Large intestine (tissue), 12 donors: ENCODE measurements around the gene MYO1H. TPM values are rescaled to one million over a fixed set of nuclear protein-coding genes. Genes with fewer than 3 reads are reported as not detected.
A peak's percentile ranks its signal among the peaks of the same experiment; 100 is the strongest.

Experiments used
- DNase-seq, 2 donors: peaks; one replicate each; pipeline versions ENCODE4 v3.0.0 to v3.0.0-alpha.2; 2013
- H3K27ac ChIP-seq: one replicate; pipeline ENCODE4 v1.5.1; 2013; ENCODE audit warnings: low read length
- H3K27me3 ChIP-seq: 2 replicates; pipeline ENCODE4 v1.6.1; 2013; ENCODE audit warnings: low read length; ENCODE audit not compliant: control insufficient read depth, insufficient read depth
- H3K36me3 ChIP-seq: 2 replicates; pipeline ENCODE4 v1.6.1; 2013; ENCODE audit warnings: low read length; ENCODE audit not compliant: control insufficient read depth, insufficient read depth
- H3K4me1 ChIP-seq: one replicate; pipeline ENCODE4 v1.6.1; 2013; ENCODE audit warnings: low read length; ENCODE audit not compliant: control insufficient read depth, insufficient read depth
- H3K4me3 ChIP-seq: one replicate; pipeline ENCODE4 v1.5.1; 2013; ENCODE audit warnings: low read length
- H3K9me3 ChIP-seq: one replicate; pipeline ENCODE4 v1.6.1; 2013; ENCODE audit warnings: mild to moderate bottlenecking, low read depth, low read length, moderate library complexity; ENCODE audit not compliant: control insufficient read depth
- WGBS: methylation state at CpG from one replicate; pipeline ENCODE4 v1.1.5; 2013; ENCODE audit warnings: low lambda C conversion rate; ENCODE audit not compliant: insufficient coverage; 5-methylcytosine and 5-hydroxymethylcytosine counted together
- long read RNA-seq, 11 donors: transcript quantifications; one replicate each; lab custom pipeline, GENCODE V29; 2026
- polyA plus RNA-seq: library from polyadenylated mRNA; unstranded; fragments of 120-200 nt; gene quantifications from one replicate; pipeline ENCODE4 v1.2.1, GENCODE V29; 2013

MYO1H gene, protein sequence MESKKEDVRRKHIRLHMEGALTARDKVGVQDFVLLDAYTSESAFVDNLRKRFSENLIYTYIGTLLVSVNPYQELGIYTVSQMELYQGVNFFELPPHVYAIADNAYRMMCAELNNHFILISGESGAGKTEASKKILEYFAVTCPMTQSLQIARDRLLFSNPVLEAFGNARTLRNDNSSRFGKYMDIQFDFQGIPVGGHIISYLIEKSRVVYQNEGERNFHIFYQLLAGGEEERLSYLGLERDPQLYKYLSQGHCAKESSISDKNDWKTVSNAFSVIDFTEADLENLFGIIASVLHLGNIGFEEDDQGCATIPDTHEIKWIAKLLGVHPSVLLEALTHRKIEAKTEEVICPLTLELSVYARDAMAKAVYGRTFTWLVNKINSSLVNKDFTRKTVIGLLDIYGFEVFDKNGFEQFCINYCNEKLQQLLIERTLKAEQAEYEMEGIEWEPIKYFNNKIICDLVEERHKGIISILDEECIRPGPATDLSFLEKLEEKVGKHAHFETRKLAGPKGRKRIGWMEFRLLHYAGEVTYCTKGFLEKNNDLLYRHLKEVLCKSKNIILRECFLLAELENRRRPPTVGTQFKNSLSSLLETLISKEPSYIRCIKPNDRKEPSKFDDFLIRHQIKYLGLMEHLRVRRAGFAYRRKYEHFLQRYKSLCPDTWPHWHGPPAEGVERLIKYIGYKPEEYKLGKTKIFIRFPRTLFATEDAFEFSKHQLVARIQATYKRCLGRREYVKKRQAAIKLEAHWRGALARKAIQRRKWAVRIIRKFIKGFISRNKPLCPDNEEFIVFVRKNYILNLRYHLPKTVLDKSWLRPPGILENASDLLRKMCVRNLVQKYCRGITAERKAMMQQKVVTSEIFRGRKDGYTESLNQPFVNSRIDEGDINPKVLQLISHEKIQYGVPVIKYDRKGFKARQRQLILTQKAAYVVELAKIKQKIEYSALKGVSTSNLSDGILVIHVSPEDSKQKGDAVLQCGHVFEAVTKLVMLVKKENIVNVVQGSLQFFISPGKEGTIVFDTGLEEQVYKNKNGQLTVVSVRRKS
- polyA plus RNA-seq = 1.0 TPM
- long read RNA-seq, donor 1 = 0 reads
- long read RNA-seq, donor 2 = 0 reads
- long read RNA-seq, donor 3 = 0 reads
- long read RNA-seq, donor 4 = 0 reads
- long read RNA-seq, donor 5 = 0 reads
- long read RNA-seq, donor 6 = 0 reads
- long read RNA-seq, donor 7 = 0 reads
- long read RNA-seq, donor 8, partial matches to known transcripts = 5 of 5 reads
- long read RNA-seq, donor 8, other reads (novel, unspliced or antisense) = 0 of 5 reads
- long read RNA-seq, donor 9 = 0 reads
- long read RNA-seq, donor 10 = 0 reads
- long read RNA-seq, donor 11 = 0 reads

DNA sequence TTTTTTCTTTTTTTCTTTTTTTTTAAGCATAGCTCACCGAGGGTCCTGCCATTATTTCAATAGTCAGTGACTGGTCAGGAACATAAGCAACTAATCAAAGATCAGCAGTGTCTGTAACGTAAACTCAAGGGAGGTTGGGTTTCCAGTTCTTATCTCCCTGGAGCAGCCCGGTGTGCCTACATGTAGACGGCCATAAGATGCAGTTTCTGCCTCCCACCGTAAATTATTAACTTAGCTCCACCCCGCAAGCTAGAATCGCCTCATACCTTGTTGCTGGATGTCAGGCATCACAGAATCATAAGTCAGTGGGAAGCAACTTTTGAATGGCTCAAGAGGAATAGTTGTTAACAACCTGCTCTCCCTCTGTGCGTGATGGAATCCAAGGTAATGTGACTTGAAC is at the start of gene MYO1H:
TSS of gene MYO1H (plus strand) at position 312 of the 400 bp plus-strand sequence. CDS start at position 373, 61 bp downstream.
- H3K27me3 ChIP-seq = no peaks in the 10 kb centered on the region
- peak within 1 kb of the TSS; percentile 66 for H3K27ac ChIP-seq
- no peaks in the 10 kb centered on the region for H3K4me1 ChIP-seq
- no peaks in the 10 kb centered on the region for H3K36me3 ChIP-seq
- DNase-seq = peak; percentile 50 to 74
- no peaks in the 10 kb centered on the region for H3K9me3 ChIP-seq
- no CpG with 5 or more reads among the region's 8 CpGs for WGBS
- peak within 1 kb of the TSS; percentile 10 for H3K4me3 ChIP-seq

GRCh38 chr12:109299849-109300248 is 47.9 kb upstream of the MYO1H start:
- H3K27me3 ChIP-seq = peaks cover 20% of the 10 kb centered on the region
- H3K4me1 ChIP-seq = no peaks in the 10 kb centered on the region
- H3K4me3 ChIP-seq = no peak overlapping the region
- H3K9me3 ChIP-seq = no peaks in the 10 kb centered on the region
- H3K36me3 ChIP-seq = no peaks in the 10 kb centered on the region
- no peak for DNase-seq
- WGBS = no CpG with 5 or more reads among the region's 7 CpGs
- no peak overlapping the region for H3K27ac ChIP-seq

DNA sequence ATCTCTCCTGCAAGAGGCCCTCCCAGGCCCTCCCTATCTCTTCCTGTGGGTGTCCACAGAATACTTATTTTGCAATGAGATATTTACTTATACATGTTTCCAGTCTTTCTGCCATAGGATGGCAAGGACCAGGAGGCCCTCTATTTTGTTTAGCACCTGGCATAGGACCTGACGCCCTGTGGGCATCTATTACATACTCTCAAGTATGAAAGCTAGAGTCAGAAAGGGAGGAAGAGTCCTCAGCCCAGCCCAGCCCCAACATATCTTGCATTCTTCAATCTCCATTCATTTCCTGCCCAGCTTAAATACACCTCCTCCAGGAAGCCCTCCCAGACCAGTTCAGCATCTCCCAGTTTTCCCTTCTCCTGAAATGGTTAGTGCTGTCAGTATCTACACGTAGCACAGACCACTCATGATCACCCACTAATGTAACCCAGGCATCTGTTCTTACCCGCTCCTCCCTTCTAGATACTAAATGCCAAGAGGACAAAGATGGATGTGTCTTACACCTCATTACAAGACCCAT is 46.0 kb upstream of the MYO1H start:
- Histone ChIP-seq H3K27ac (no peak overlapping the region), H3K4me3 (no peak overlapping the region), H3K36me3 (no peaks in the 10 kb centered on the region), H3K27me3 (peaks cover 36% of the 10 kb centered on the region), H3K4me1 (no peaks in the 10 kb centered on the region), H3K9me3 (no peaks in the 10 kb centered on the region)
- DNase-seq = no peak
- WGBS = no CpG with 5 or more reads among the region's 3 CpGs

DNA sequence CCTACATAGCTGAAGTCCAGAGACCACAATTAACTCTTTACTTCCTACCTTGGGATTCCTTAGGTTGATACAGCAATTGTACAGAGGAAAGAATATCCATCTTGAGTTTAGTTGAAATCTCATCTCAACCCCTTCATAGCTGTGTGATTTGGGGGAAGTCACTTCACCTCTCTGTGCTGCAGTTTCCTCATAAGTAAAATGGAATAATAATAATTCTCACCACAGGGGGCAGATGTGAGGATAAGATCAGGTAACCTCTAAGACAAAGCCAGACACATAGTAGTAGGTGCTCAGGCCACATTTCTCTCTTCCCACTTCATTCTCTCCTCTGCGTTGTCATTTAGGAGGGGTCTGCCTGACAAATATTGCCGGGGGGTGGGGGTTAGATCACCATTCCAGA is 45.3 kb upstream of the MYO1H start:
- DNase-seq = no peak
- no CpG with 5 or more reads among the region's 2 CpGs for WGBS
- Histone ChIP-seq H3K9me3 (no peaks in the 10 kb centered on the region), H3K4me1 (no peaks in the 10 kb centered on the region), H3K27me3 (peaks cover 42% of the 10 kb centered on the region), H3K4me3 (no peak overlapping the region), H3K36me3 (no peaks in the 10 kb centered on the region), H3K27ac (no peak overlapping the region)

DNA sequence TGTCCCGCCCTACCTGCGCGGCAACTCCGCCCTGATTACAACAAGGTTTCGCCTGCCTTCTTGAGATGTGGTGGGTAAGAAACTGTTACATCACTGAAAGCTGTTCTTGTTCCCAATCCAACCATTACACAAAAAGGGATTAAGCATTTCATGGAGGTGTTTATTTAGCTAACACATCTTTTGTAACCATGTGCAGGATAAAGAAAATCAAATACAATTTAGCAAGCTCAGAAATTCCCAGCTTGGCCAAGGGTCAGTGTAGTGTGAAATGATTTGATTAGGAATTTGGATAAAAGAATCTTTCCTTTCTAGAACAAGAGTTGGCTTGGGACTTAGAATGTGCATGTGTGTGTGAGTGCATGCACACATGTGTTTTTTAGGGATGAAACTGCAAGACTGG is 44.9 kb upstream of the MYO1H start:
- H3K27me3 ChIP-seq = peaks cover 46% of the 10 kb centered on the region
- H3K9me3 ChIP-seq = no peaks in the 10 kb centered on the region
- no peaks in the 10 kb centered on the region for H3K36me3 ChIP-seq
- DNase-seq = no peak
- H3K27ac ChIP-seq = no peak overlapping the region
- no peak overlapping the region for H3K4me3 ChIP-seq
- WGBS = no CpG with 5 or more reads among the region's 5 CpGs
- H3K4me1 ChIP-seq = no peaks in the 10 kb centered on the region

DNA sequence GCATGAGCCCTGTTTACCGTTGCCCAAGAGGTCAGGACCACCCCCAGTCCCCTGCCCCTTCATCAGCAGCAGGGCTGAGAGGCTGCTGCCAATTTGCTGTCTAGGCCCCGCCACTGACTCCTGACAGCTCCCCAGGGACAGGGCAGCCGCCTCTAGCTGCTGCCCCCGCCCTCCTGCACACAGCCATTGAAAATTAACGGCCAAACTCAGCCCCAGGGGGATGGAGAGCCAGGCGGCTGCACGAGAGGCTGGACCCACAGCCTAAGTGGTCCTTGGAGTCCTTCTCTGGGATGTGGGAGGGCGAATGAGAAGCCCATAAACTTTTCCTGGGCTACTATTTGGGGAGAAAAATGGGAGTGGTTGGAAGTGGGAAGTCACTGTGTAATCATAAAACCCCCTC is 43.2 kb upstream of the MYO1H start:
- no peaks in the 10 kb centered on the region for H3K4me1 ChIP-seq
- H3K27ac ChIP-seq = no peak overlapping the region
- WGBS = 60% methylated on average over 1 of the region's 8 CpGs
- peaks cover 63% of the 10 kb centered on the region for H3K27me3 ChIP-seq
- no peak for DNase-seq
- H3K9me3 ChIP-seq = no peaks in the 10 kb centered on the region
- H3K36me3 ChIP-seq = no peaks in the 10 kb centered on the region
- H3K4me3 ChIP-seq = no peak overlapping the region

DNA sequence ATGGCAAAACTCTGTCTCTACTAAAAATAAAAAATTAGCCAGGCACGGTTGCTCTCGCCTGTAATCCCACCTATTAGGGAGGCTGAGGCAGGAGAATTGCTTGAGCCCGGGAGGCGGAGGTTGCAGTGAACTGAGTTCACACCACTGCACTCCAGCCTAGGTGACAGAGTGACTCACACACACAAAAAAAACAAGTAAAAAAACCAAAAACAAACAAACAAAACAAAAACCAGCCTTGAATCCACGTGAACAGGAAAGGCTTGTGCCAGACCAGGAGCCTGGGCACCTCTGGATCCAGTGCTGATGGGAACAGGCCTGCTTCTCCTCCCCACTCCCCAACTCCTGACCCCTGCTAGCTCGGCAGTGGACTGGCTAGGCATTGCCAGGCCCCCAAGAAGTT is 42.2 kb upstream of the MYO1H start:
- Histone ChIP-seq H3K9me3 (peaks cover 4% of the 10 kb centered on the region), H3K4me1 (peaks cover 5% of the 10 kb centered on the region), H3K27ac (no peak overlapping the region), H3K36me3 (no peaks in the 10 kb centered on the region), H3K4me3 (no peak overlapping the region), H3K27me3 (peaks cover 70% of the 10 kb centered on the region)
- no peak for DNase-seq
- WGBS = no CpG with 5 or more reads among the region's 6 CpGs

DNA sequence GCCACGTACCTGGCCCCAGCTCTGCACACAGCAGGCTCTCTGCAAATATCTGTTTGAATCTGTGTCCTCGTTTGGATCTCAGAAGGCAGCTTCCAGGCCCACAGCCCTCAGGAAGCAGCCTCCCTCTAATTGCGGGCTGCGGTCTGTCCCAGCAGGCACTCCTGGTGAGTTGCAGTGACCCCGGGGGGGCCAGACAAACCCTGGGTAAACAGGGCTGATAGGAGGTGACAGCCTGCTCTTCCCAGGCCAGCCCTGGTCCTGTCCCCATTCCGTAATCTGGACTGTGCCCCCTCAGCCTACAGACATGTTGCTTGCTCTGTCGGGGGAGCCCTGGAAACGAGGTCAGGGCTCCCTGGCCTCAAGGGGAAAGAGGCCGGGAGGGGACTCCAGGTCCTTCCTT is 40.6 kb upstream of the MYO1H start:
- WGBS = no CpG with 5 or more reads among the region's 9 CpGs
- no peaks in the 10 kb centered on the region for H3K36me3 ChIP-seq
- peaks cover 4% of the 10 kb centered on the region for H3K9me3 ChIP-seq
- no peak overlapping the region for H3K27ac ChIP-seq
- H3K4me1 ChIP-seq = peaks cover 5% of the 10 kb centered on the region
- H3K4me3 ChIP-seq = no peak overlapping the region
- H3K27me3 ChIP-seq = peaks cover 80% of the 10 kb centered on the region
- no peak for DNase-seq

DNA sequence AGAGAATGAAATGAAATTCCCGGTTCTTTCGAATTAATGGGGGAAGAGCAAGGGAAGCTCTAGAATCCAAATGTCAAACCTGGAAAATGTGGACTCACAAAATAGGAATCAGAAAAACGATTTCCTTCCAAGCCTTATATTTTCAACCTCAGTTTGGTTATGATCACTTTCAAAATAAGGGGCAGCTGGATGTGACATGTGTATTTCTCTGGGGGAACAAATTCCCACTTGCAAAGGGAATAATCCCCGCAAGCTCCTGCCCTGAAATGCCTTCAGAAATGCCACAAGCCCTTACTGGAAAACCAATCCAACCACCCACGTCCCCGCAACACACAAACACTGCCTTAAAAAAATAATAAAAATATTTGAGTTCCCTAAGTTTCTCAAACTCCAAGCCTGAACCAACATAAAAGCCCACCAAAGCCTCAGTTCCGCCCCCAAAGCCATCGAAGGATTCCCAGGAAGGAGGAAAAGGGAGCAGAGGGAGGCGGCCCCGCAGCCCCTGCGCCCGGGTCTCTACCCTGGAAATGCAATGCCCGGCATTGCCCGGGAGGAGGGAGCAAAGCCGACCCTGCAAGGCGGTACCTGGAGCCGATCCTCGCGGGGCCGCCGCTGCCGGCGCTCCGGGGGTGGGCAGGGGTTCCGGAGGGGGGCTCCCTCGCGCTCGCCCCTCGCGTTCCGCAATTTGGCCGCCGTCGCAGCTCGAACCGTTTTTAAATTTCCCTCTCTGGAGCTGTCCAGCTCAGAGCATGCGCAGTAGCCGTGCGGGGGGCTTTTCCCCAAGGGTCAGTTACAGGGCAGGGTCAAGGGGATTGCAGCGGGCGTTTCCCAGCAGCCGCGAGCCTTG is 38.9 kb upstream of the MYO1H start, which contains the start of gene FOXN4:
TSS of gene FOXN4 (minus strand) at position 751 of the 847 bp plus-strand sequence. CDS start 963 bp downstream, outside the sequence.
- H3K27ac ChIP-seq = no peak within 1 kb of the TSS
- peaks cover 5% of the 10 kb centered on the region for H3K4me1 ChIP-seq
- no peak for DNase-seq
- H3K36me3 ChIP-seq = no peaks in the 10 kb centered on the region
- 91% methylated on average over 3 of the region's 43 CpGs for WGBS
- peak within 1 kb of the TSS; percentile 28 for H3K4me3 ChIP-seq
- peaks cover 4% of the 10 kb centered on the region for H3K9me3 ChIP-seq
- peaks cover 83% of the 10 kb centered on the region for H3K27me3 ChIP-seq
